ENCODE measurements around the gene NPPB.
"Not testable (repeated sequence)": the region's sequence is repeated elsewhere in the genome, so short reads cannot be mapped to it uniquely, and the experiment has no call there.

The NPPB gene

DNA sequence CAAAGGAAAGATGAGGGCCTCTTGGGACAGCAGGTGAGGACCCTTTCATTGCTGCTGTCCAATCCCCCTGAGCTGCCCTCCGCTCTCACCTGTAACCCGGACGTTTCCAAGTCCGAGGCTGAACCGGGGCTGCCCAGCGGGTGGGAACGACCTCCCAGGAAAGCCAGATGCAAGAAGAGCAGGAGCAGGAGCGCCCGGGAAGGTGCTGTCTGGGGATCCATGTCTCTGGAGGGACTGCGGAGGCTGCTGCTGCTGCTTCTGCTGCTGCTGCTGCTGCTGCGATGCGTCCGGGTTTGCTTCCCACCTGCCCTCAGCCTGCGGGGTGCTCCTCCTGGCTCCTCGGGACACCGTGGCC lies at the start of gene NPPB:
NPPB (minus strand) TSS at position 333 of the 355 bp plus-strand sequence; CDS start at position 221, 112 bp downstream.
- no peak for DNase-seq (ENCODE audit: low spot score)

DNA sequence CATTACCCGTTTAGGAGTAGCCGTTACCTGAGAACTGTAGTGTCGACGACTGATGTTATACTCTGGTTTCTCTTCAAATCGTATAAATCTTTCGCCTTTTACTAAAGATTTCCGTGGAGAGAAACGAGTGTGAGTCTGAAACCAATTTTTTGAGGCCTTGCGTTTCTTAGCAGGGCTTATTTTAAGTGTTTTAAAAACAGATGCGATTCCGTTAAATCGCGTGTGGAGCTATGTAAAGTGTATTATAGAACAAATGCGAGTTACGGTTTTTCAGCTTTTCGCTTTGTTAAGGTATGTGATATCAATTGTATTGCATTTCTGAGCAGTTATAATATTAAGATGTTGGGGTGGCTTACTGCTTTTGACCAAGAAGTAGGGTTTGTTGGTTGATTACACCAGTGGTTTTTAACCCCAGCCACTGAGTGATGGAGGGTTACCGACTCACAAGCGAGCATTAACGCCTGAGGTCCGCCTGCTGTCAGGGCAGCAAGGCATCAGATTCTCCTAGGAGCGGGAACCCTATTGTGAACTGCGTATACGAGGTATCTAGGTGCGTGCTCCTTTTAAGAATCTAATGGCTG lies 49.4 kb upstream of the NPPB start:
- peak; percentile 64 for DNase-seq (ENCODE audit: low spot score)

- DNase-seq (ENCODE audit: low spot score), result peak; percentile 84
These were observed 48.7 kb upstream of the NPPB start for GRCh38 chr1:11907275-11908094.

- DNase-seq (ENCODE audit: low spot score), result no peak
These were observed 48.1 kb upstream of the NPPB start for GRCh38 chr1:11906870-11907269.

DNA sequence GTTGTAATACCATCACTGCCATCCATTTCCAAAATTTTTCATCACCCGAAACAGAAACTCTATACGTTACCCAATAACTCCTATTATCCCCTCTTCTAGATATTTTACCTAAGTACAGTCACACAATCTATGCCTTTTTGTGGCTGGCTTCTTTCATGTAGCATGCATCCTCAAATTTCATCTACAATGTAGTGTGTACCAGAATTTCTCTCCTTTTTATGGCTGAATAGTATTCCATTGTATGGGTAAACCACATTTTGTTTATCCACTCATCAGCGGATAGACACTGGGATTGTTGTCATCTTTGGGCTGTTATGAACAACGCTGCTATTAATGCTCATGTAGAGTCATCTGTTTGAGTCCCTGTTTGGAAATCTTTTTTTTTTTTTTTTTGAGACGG lies 46.2 kb upstream of the NPPB start:
- no peak for DNase-seq (ENCODE audit: low spot score)

- not testable (repeated sequence) for DNase-seq (ENCODE audit: low spot score)
These were observed 45.4 kb upstream of the NPPB start for GRCh38 chr1:11904156-11904555.

GRCh38 chr1:11903210-11903609 lies 44.5 kb upstream of the NPPB start:
- no peak for DNase-seq (ENCODE audit: low spot score)

GRCh38 chr1:11901446-11901845 lies 42.7 kb upstream of the NPPB start:
- DNase-seq (ENCODE audit: low spot score), result not testable (repeated sequence)

GRCh38 chr1:11898831-11899467 lies 40.2 kb upstream of the NPPB start:
- DNase-seq (ENCODE audit: low spot score), result no peak

DNA sequence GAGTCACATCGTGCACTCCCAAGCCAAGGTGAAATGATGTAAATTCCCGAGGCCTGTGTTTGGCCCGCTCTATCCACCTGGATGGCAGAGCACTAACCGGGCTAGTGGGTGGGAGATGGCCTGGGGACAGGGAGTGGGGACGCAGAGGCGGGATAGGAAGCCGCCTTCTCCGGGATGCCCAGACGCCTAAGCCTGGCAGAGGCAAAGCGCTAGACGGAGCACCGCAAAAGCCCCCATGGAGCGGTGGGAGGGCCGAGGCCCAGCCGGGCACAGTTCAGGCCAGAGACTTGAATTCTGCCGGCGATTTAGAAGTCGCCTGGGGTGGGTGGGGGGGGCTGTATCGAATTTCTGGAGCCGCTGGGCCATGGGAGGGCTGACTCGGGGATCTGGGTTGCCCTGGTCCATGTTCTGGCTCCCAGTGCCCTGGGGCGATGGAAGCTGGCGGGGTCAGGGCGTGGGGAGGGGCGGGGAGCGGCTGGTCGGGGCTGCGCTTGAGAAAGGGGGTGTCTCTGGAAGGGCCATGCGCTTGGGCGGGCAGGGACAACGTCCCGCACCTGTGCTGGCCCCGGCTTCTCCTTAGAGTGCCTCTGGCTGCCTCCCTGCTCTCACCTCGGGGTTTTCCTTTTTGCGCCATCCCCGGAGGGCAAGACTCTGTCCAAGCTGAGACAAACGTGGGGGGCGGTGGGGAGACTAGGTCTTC lies 39.5 kb upstream of the NPPB start:
- DNase-seq (ENCODE audit: low spot score), result no peak

GRCh38 chr1:11894501-11894900 lies 35.8 kb upstream of the NPPB start:
- not testable (repeated sequence) for DNase-seq (ENCODE audit: low spot score)

DNA sequence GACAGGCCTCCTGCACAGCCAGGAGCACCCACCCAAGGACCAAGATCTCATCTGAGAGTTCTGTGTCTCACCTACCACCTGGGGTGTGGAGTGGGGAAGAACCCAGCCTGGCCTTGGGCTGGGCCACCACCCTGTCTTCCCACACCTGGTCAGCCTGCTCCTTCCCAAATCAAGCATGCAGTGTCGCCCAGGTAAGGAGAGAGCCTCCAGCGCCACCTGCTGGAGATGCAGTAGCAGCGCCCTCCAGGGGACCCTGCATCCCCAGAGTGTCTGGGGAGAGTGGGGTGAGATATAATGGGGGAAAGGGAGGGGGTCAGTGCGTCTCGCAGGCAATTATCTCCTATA lies 35.1 kb upstream of the NPPB start:
- DNase-seq (ENCODE audit: low spot score), result peak; percentile 88

GRCh38 chr1:11891433-11892186 lies 32.9 kb upstream of the NPPB start:
- no peak for DNase-seq (ENCODE audit: low spot score)

- no peak for DNase-seq (ENCODE audit: low spot score)
These were observed 30.1 kb upstream of the NPPB start for GRCh38 chr1:11888877-11889208.

- DNase-seq (ENCODE audit: low spot score), result no peak
These were observed 29.6 kb upstream of the NPPB start for GRCh38 chr1:11888206-11888876.

DNA sequence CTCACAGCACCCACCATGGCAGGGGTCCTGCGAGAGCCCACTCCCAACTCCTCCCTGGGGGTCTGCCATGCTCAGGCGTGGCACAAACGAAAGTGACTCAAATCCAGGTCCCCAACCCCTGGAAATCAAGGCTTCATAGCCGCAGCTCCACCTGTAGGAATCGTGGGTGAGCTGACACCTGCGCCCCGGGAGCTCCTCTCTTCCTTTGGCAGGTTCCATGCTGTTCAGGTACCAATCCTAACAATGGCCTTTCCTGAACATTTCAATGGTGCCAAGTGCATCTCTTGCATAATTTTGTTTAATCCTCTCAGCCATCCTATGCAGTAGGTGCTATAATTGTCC lies 28.9 kb upstream of the NPPB start:
- no peak for DNase-seq (ENCODE audit: low spot score)

DNA sequence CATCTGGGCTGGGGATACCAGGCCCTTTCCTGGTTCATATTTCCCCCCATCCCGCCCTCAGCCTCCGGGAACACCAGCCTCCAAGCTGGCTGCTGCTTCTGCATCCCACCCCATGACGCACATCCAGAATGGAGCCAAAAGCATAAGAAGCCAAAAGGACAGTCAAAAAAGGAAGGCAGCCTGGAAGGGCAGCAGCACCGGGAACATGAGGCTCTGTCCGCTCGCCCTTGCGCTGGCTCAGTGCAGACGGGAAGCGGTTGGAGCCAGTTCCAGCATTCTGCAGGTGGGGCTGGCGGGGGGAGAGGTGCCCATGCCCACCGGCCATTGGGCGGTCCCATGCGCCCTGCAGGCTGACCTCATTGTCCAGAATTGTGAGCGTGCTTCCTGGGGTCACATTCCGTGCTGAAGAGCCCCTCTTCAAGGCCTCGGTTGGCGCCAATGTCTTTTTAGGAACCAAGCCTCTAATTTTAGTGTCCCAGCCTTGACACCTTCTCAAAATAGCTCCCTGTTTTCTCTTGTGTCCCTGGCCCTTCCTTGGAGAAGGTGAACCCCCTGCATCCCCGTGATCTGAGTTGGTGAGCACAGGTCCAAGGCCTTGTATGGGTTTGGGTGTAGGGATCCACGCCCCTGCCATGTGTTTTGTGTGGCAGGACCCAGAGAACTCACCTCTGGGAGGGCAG lies 28.4 kb upstream of the NPPB start:
- no peak for DNase-seq (ENCODE audit: low spot score)

GRCh38 chr1:11885916-11886315 lies 27.2 kb upstream of the NPPB start:
- DNase-seq (ENCODE audit: low spot score), result no peak

DNA sequence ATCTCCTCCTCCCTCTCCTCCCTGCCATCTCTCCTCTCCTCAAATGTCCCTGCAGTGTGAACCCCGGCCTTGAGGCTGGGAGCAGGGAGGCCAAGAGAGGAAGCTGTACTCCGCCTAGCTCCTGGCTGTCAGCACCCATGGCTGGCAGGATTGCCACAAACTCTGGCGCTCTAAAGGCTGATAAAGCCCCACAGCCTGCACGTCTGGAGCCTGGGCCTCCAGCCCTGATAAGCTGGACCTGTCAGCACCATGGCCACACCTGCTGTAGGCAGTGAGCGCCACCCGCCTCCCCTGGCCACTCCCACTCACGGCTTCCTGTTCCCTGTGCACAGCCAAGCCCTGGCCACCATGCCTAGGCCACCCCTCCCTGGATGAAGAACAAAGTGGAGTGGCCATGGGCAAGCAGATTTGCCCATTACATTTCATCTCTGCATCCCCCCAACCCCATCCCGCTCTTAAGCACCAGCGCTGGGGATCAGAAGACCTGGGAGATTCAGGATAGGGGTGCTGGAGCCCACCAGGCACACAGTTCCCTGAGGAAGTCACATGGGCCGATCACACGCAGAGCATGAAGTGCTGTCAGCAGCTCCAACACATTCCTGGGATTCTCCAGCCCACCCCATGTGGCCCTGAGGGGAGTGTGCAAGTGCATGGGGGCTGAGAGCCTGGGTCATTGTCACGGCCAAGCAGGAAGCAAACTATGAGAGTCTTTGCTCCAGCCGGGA lies 24.2 kb upstream of the NPPB start:
- no peak for DNase-seq (ENCODE audit: low spot score)

GRCh38 chr1:11881749-11882441 lies 23.1 kb upstream of the NPPB start:
- DNase-seq (ENCODE audit: low spot score), result no peak
